Measurements from ENCODE around the gene BSPRY.
A peak's percentile ranks its signal among the peaks of the same experiment; 100 is the strongest.

Gene BSPRY

GRCh38 chr9:113381909-113382411, 32.6 kb downstream of the BSPRY start:
- CTCF ChIA-PET = no interaction called here
- TF ChIP-seq ZNF791 (tag by site-specific recombination; IDR thresholded peaks at IDR 0.05) = no peak
- no peak for TF ChIP-seq ZNF513 (tag by site-specific recombination; IDR thresholded peaks at IDR 0.05)
- TF ChIP-seq HOXA7 (CRISPR knock-in tag; IDR thresholded peaks at IDR 0.05; ENCODE audit: borderline replicate concordance) = no peak
- TF ChIP-seq ZBTB7A (tag by site-specific recombination; IDR thresholded peaks at IDR 0.05; ENCODE audit: low read depth) = no peak
- no peak for TF ChIP-seq HOXC10 (CRISPR knock-in tag; IDR thresholded peaks at IDR 0.05)
- TF ChIP-seq ZNF350 (tag by site-specific recombination; IDR thresholded peaks at IDR 0.05) = no peak
- no peak for TF ChIP-seq MZF1 (tag by site-specific recombination; IDR thresholded peaks at IDR 0.05; ENCODE audit: borderline replicate concordance)
- TF ChIP-seq ZNF837 (tag by site-specific recombination; IDR thresholded peaks at IDR 0.05) = no peak
- no peak for TF ChIP-seq ZNF544 (tag by site-specific recombination; IDR thresholded peaks at IDR 0.05)
- TF ChIP-seq SP3 (tag by site-specific recombination; IDR thresholded peaks at IDR 0.05) = no peak
- no peaks in the 10 kb centered on the region for H3K9me3 ChIP-seq (ENCODE audit: control insufficient read depth, insufficient read depth, low read depth, low read length)
- POLR2A ChIA-PET = no interaction called here
- H3K36me3 ChIP-seq (ENCODE audit: control insufficient read depth in 2 of 2, insufficient read depth in 1 of 2, low read length in 2 of 2) = peaks cover 0 to 7% of the 10 kb centered on the region in 2 experiments; a peak in 1 of 3 replicates
- peaks cover 3% of the 10 kb centered on the region; the same call in 1 of the 2 replicates for H3K4me1 ChIP-seq (ENCODE audit: control insufficient read depth, insufficient read depth, low read length)
- no peak overlapping the region for H3K27ac ChIP-seq (ENCODE audit: extremely low read depth, low read depth, low read length)
- H3K4me3 ChIP-seq (ENCODE audit: low read depth, low read length) = no peak overlapping the region

GRCh38 chr9:113386571-113387393, 37.4 kb downstream of the BSPRY start:
- ChIA-PET POLR2A (interaction anchor here (1.0 kb wide), 1 partner anchor 12 kb away, joined by 4 read pairs; no protein-coding TSS in a partner anchor), CTCF (interaction anchor here (0.7 to 2.1 kb wide), 2 partner anchors 14 to 268 kb away, joined by 3 to 13 read pairs; partner anchors contain the start of gene ALAD)
- H3K9me3 ChIP-seq (ENCODE audit: control insufficient read depth, insufficient read depth, low read depth, low read length) = no peaks in the 10 kb centered on the region
- TF ChIP-seq ZNF623 (tag by site-specific recombination; IDR thresholded peaks at IDR 0.05) (peak; percentile 91), INSM2 (tag by site-specific recombination; IDR thresholded peaks at IDR 0.05) (no peak), ZBTB44 (tag by site-specific recombination; IDR thresholded peaks at IDR 0.05) (no peak)
- H3K4me3 ChIP-seq (ENCODE audit: low read depth, low read length) = no peak overlapping the region
- H3K36me3 ChIP-seq (ENCODE audit: control insufficient read depth in 2 of 2, insufficient read depth in 1 of 2, low read length in 2 of 2) = peaks cover 0 to 55% of the 10 kb centered on the region in 2 experiments; a peak in 1 of 3 replicates
- no peak overlapping the region for H3K27ac ChIP-seq (ENCODE audit: extremely low read depth, low read depth, low read length)
- no peaks in the 10 kb centered on the region for H3K4me1 ChIP-seq (ENCODE audit: control insufficient read depth, insufficient read depth, low read length)

- ChIA-PET CTCF (interaction anchor here (0.7 to 2.1 kb wide), 2 partner anchors 13 to 267 kb away, joined by 3 to 13 read pairs; partner anchors contain the start of gene ALAD), POLR2A (interaction anchor here (0.6 to 1.0 kb wide), 2 partner anchors 11 kb away, joined by 3 to 4 read pairs; partner anchors contain the start of gene HDHD3)
- Histone ChIP-seq H3K27ac (ENCODE audit: extremely low read depth, low read depth, low read length) (no peak overlapping the region), H3K9me3 (ENCODE audit: control insufficient read depth, insufficient read depth, low read depth, low read length) (no peaks in the 10 kb centered on the region), H3K4me1 (ENCODE audit: control insufficient read depth, insufficient read depth, low read length) (no peaks in the 10 kb centered on the region), H3K4me3 (ENCODE audit: low read depth, low read length) (no peak overlapping the region), H3K36me3 (ENCODE audit: control insufficient read depth in 2 of 2, insufficient read depth in 1 of 2, low read length in 2 of 2) (peaks cover 0 to 63% of the 10 kb centered on the region in 2 experiments; a peak in 1 of 3 replicates)
- TF ChIP-seq PRDM4 (tag by site-specific recombination; IDR thresholded peaks at IDR 0.05) (no peak), HOXD13 (CRISPR knock-in tag; IDR thresholded peaks at IDR 0.05; ENCODE audit: borderline replicate concordance) (no peak), HOXC10 (CRISPR knock-in tag; IDR thresholded peaks at IDR 0.05) (no peak), ZNF248 (tag by site-specific recombination; IDR thresholded peaks at IDR 0.05) (no peak), WT1 (tag by site-specific recombination; IDR thresholded peaks at IDR 0.05) (no peak), ZNF704 (tag by site-specific recombination; IDR thresholded peaks at IDR 0.05) (no peak)
These were observed 38.4 kb downstream of the BSPRY start for GRCh38 chr9:113387560-113388230.
